NT2/D1 (cell line): ENCODE measurements around the gene BAZ2B.

Source experiments
- SUZ12 ChIP-seq: IDR thresholded peaks from 2 replicates; pipeline ENCODE4 v1.6.1; 2011; ENCODE audit not compliant: insufficient read length, insufficient read depth; ENCODE audit errors: extremely low read depth
- YY1 ChIP-seq: IDR thresholded peaks from 2 replicates; pipeline ENCODE4 v1.6.1; 2011; ENCODE audit not compliant: insufficient read length, insufficient read depth
- ZNF274 ChIP-seq: IDR thresholded peaks from 2 replicates; pipeline ENCODE4 v1.6.1; 2011; ENCODE audit warnings: mild to moderate bottlenecking, low read depth, low read length

DNA sequence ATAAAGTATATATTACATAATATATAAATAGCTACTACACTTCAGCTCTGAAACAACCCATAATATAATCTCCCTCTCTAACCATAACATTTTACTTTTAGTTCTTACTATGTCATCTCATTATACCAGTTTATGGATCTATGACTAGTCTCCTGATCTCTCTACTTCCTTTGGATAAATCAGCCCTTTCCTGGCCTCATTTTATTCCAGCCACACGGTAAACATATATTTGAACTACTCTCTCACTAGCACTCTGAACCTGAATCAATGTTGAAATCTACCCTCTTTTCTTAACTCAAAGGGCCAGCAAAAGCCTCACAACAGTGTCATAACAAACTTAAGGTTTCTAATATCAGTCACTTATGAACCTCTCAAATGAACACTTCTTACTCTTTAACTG is 62.6 kb downstream of the BAZ2B start:
- TF ChIP-seq YY1 (no peak), SUZ12 (no peak), ZNF274 (no peak)
